Lower lobe of right lung (tissue), 2 donors: ENCODE measurements around the gene MRPS23. TPM values are rescaled to one million over a fixed set of nuclear protein-coding genes. Genes with fewer than 3 reads are reported as not detected.

Experiments used
- ATAC-seq, 2 donors: fragments of 200-7000 bp; cut with Tn5 transposase; one replicate each; pipeline ENCODE4 v1.9.1; 2020 to 2022; ENCODE audit warnings: mild to moderate bottlenecking in 2 of 2, moderate library complexity in 2 of 2
- DNase-seq: peaks from one replicate; pipeline ENCODE4 v3.0.0-alpha.2; 2020
- H3K27ac ChIP-seq: fragments of 200-600 bp; one replicate; pipeline ENCODE4 v1.8.0; 2022
- H3K27me3 ChIP-seq: fragments of 200-600 bp; one replicate; pipeline ENCODE4 v1.8.0; 2022; ENCODE audit warnings: low read depth
- H3K36me3 ChIP-seq: fragments of 200-600 bp; one replicate; pipeline ENCODE4 v1.8.0; 2022; ENCODE audit warnings: mild to moderate bottlenecking
- H3K4me1 ChIP-seq: fragments of 200-600 bp; one replicate; pipeline ENCODE4 v1.8.0; 2022
- H3K4me3 ChIP-seq: fragments of 200-600 bp; one replicate; pipeline ENCODE4 v1.8.0; 2022; ENCODE audit warnings: mild to moderate bottlenecking
- H3K9me3 ChIP-seq: fragments of 200-600 bp; one replicate; pipeline ENCODE4 v1.8.0; 2022
- intact Hi-C: fragments of 100-400 bp; cut with DNase I; formaldehyde crosslinking; loops from one replicate; pipeline ENCODE4 v1.11.0; 2022
- total RNA-seq: library from RNA; stranded (reverse); fragmentation: NEBNext Ultra II Directional; extraction: Animal tissue kit (Norgen Biotek cat#: 25700); gene quantifications from one replicate; pipeline ENCODE4 v1.2.1, GENCODE V29; 2021
- TF ChIP-seq, protein P1 (sequence below): fragments of 200-600 bp; IDR thresholded peaks from one replicate; pipeline ENCODE4 v1.8.0; 2022; ENCODE audit warnings: antibody characterized with exemption, mild to moderate bottlenecking
- donor health status: DM: no; HTN: yes; CAD: no; lungs with severe emphysema.

Gene MRPS23
- total RNA-seq, 1 donor from 2014 or later: 35.4 TPM

DNA sequence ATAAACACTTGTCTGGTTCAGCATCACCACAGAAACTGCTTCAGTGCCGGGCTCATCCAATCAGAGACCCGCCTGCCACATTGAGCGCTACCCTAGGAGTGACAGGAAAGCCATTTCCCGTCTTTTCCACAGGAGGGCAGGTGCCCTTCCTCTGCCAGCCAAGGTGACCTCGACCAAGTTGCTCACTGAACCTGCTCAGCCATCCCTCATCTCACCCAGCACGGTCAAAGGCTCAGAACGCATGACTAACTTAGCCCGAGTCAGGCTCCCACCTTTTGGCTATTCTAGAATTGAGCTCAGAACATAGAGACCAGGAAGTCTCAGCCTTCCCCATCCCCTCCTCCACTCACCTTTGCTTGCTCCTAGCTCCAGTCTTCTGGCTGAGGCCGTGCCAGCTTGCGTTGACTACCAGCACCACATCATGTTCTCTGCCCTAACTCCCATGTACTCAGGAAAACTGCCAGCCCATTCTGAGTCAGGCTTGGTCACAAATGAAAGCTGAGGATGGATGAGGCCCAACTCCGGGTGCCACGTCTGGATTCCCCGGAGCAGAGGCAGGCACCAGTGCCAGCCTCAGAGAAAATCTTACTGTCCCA, 15.6 kb downstream of the MRPS23 start:
- H3K36me3 ChIP-seq: peaks cover 23% of the 10 kb centered on the region
- H3K9me3 ChIP-seq: no peaks in the 10 kb centered on the region
- no peak overlapping the region for H3K4me3 ChIP-seq
- DNase-seq (no peak), ATAC-seq (no peak)
- H3K27ac ChIP-seq: no peak overlapping the region
- peaks cover 20% of the 10 kb centered on the region for H3K4me1 ChIP-seq
- H3K27me3 ChIP-seq: no peaks in the 10 kb centered on the region
- TF ChIP-seq, protein P1, sequence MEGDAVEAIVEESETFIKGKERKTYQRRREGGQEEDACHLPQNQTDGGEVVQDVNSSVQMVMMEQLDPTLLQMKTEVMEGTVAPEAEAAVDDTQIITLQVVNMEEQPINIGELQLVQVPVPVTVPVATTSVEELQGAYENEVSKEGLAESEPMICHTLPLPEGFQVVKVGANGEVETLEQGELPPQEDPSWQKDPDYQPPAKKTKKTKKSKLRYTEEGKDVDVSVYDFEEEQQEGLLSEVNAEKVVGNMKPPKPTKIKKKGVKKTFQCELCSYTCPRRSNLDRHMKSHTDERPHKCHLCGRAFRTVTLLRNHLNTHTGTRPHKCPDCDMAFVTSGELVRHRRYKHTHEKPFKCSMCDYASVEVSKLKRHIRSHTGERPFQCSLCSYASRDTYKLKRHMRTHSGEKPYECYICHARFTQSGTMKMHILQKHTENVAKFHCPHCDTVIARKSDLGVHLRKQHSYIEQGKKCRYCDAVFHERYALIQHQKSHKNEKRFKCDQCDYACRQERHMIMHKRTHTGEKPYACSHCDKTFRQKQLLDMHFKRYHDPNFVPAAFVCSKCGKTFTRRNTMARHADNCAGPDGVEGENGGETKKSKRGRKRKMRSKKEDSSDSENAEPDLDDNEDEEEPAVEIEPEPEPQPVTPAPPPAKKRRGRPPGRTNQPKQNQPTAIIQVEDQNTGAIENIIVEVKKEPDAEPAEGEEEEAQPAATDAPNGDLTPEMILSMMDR: no peak
- intact Hi-C loops: loop anchor here (10.0 kb wide), 1 partner anchor 699 kb away; no protein-coding TSS in a partner anchor

DNA sequence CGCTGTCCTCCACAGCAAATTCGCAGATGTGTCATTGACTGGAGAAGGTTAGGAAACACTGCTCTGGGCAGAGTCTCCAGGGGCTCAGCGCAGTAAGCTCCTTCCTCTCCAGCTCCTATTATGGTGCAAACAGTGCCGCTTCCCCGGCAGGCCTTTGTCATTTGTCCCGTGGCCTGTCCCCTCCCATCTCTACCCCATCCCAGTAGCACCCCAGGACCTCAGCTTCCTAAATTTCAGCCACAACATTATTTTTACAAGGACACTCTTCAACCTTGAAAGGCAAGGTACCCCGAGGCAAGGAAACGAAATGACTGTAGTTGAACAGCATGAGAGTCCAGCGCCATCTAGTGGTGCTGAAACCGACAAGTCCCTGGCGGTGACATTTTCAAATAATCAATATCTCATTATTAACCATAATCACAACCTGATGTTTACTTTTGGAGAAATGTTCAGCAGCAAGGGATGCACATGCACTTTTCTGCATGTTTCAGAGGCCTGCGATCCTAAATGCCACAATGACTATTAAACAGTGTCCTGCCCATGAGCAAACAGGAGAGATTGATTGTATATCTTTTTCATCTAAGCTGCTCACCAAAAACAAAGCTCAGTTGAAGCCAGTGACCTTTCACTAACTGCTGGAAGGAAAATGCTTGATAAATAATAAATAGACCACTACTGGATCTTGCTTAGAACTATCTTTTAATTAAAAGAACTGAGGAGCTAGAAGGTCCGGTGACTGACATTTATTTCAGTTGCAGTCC, 16.5 kb downstream of the MRPS23 start:
- no peaks in the 10 kb centered on the region for H3K27me3 ChIP-seq
- peaks cover 14% of the 10 kb centered on the region for H3K36me3 ChIP-seq
- TF ChIP-seq, protein P1: peak; percentile 87
- H3K4me3 ChIP-seq: peak overlapping the region; percentile 48
- H3K27ac ChIP-seq: peak overlapping the region; percentile 43
- ATAC-seq (peak; percentile 85), DNase-seq (peak; percentile 62)
- H3K4me1 ChIP-seq: peaks cover 17% of the 10 kb centered on the region
- intact Hi-C loops: loop anchor here (10.0 kb wide), 1 partner anchor 699 kb away; no protein-coding TSS in a partner anchor
- no peaks in the 10 kb centered on the region for H3K9me3 ChIP-seq

DNA sequence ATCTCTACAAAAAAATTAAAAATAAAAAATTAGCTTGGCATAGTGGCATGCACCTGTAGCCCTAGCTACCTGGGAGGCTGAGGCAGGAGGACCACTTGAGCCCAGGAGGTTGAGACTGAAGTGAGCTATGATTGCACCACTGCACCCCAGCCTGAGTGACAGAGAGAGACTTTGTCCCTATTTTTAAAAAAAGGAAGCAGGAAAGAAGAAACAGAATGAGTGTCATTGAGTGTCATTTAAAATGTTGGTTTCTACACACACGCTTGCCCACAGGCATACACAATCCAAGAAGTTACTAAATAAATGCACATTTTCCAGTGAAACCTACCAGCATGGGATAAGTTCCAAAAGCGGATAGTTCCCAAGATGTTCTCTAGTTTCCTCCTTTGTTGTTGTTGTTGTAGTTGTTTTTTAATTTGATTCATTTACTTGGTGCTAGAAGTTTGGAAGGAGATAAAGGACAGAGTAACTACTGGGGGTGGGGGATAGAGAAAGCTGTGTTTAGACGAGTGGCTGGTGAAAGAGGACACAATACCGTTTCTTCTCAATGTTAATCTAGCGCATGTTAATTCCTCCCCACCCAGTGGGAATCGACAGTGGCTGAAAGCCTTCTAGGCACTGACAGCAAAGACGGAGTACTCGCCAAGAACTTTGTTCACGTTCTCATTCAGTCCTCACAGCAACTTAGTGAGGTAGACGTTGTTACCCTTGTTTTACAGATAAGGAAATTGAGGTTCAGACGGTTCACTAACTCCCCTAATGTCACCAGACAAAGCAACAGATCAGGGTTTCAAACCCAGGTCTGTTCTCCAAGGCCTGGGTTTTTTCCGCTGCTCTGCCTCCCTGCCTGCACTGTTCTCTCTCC, 17.3 kb downstream of the MRPS23 start:
- Histone ChIP-seq H3K27ac (peak overlapping the region; percentile 43), H3K4me3 (peak overlapping the region; percentile 48)

DNA sequence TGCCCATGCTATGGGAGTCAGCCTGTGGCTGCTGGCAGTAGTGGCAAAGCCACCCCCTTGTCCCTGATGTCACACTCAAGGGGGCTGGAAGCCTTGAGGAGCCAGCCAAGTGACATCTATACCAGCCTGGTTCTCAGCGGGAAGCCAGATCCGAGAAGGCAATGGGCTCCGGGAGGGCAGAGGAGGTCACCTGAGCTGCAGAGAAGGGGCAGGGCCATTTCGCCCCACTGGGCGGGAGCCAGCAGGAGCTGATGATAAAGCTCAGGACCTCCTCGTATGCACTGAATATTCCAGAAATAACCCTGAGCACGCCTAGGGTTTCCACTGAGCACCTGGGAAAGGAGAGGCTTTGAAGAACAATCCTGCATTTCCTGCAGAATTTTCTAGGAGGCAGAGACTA, 19.0 kb downstream of the MRPS23 start:
- intact Hi-C loops: loop anchor here (10.0 kb wide), 1 partner anchor 696 kb away; no protein-coding TSS in a partner anchor
- ATAC-seq: no peak

More for the DNA sequence above, 17.3 kb downstream of the MRPS23 start:
- no peak for DNase-seq
- peaks cover 15% of the 10 kb centered on the region for H3K4me1 ChIP-seq
- intact Hi-C loops: loop anchor here (10.0 kb wide), 1 partner anchor 698 kb away; no protein-coding TSS in a partner anchor
- no peaks in the 10 kb centered on the region for H3K9me3 ChIP-seq
- TF ChIP-seq, protein P1: no peak
- H3K36me3 ChIP-seq: peaks cover 8% of the 10 kb centered on the region
- no peaks in the 10 kb centered on the region for H3K27me3 ChIP-seq
- peak; percentile 55 to 57 for ATAC-seq

More for the DNA sequence above, 19.0 kb downstream of the MRPS23 start:
- no peak for DNase-seq
- TF ChIP-seq, protein P1: no peak
- H3K4me3 ChIP-seq: no peak overlapping the region
- H3K36me3 ChIP-seq: no peaks in the 10 kb centered on the region
- no peaks in the 10 kb centered on the region for H3K9me3 ChIP-seq
- no peaks in the 10 kb centered on the region for H3K27me3 ChIP-seq
- H3K27ac ChIP-seq: no peak overlapping the region
- peaks cover 15% of the 10 kb centered on the region for H3K4me1 ChIP-seq
